ENCODE measurements around the gene BTBD9. TPM values are rescaled to one million over a fixed set of nuclear protein-coding genes. Genes with fewer than 3 reads are reported as not detected.

BTBD9 gene
- polyA plus RNA-seq, 1 experiment, result 5.4 TPM

GRCh38 chr6:38580030-38580429 is 59.7 kb downstream of the BTBD9 start:
- CTCF ChIA-PET, result no interaction called here
- Histone ChIP-seq H3K27me3 (ENCODE audit: control insufficient read depth, insufficient read depth, low read length) (no peaks in the 10 kb centered on the region), H3K36me3 (ENCODE audit: control insufficient read depth, insufficient read depth, low read length) (peaks cover 1% of the 10 kb centered on the region; the same call in 1 of the 2 replicates), H3K4me3 (ENCODE audit: low read depth, low read length) (no peak overlapping the region)
- POLR2A ChIA-PET, result no interaction called here
- no peak for DNase-seq (ENCODE audit: low read depth)
- TF ChIP-seq CTCF (IDR thresholded peaks at IDR 0.05; ENCODE audit: insufficient read depth, low read depth, low read length), result no peak

DNA sequence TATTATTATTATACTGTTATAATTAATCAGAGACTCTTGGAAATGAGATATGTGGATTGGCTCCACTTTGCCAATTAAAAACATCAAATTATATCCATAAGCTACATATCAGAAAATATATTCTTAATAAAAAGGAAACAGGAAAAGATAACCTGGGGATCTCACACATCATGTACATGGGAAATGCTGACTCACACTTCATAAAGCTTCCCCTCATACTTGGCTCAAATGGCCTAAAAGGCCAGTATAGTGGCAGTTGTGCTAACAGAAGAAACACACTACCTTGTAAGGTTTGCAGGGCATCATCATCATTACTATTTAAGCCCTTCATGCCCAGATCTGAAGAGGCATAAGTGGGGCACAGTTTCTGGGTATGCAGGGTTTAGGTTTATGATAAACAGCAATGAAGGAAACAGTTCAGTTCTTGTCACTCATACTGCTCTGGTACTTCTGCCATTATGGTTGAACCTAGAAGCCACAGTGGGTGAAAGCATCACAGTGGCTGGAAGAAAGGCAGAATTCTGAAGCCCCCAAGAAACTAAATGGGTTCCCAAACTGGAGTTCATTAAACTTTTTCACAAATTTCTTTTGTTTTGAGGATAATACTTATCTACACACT is 60.6 kb downstream of the BTBD9 start:
- CTCF ChIA-PET, result interaction anchor here (0.6 kb wide), 1 partner anchor 20 kb away, joined by 3 read pairs; no protein-coding TSS in a partner anchor
- no peak for TF ChIP-seq CTCF (IDR thresholded peaks at IDR 0.05; ENCODE audit: insufficient read depth, low read depth, low read length)
- Histone ChIP-seq H3K27me3 (ENCODE audit: control insufficient read depth, insufficient read depth, low read length) (no peaks in the 10 kb centered on the region), H3K4me3 (ENCODE audit: low read depth, low read length) (no peak overlapping the region), H3K36me3 (ENCODE audit: control insufficient read depth, insufficient read depth, low read length) (peaks cover 1% of the 10 kb centered on the region; the same call in 1 of the 2 replicates)
- DNase-seq (ENCODE audit: low read depth), result no peak
- POLR2A ChIA-PET, result no interaction called here

GRCh38 chr6:38578075-38578474 is 61.7 kb downstream of the BTBD9 start:
- peaks cover 1% of the 10 kb centered on the region; the same call in 1 of the 2 replicates for H3K36me3 ChIP-seq (ENCODE audit: control insufficient read depth, insufficient read depth, low read length)
- ChIA-PET POLR2A (no interaction called here), CTCF (interaction anchor here (0.7 kb wide), 1 partner anchor 74 kb away, joined by 3 read pairs; no protein-coding TSS in a partner anchor)
- no peak for TF ChIP-seq CTCF (IDR thresholded peaks at IDR 0.05; ENCODE audit: insufficient read depth, low read depth, low read length)
- DNase-seq (ENCODE audit: low read depth), result no peak
- no peak overlapping the region for H3K4me3 ChIP-seq (ENCODE audit: low read depth, low read length)
- H3K27me3 ChIP-seq (ENCODE audit: control insufficient read depth, insufficient read depth, low read length), result no peaks in the 10 kb centered on the region

DNA sequence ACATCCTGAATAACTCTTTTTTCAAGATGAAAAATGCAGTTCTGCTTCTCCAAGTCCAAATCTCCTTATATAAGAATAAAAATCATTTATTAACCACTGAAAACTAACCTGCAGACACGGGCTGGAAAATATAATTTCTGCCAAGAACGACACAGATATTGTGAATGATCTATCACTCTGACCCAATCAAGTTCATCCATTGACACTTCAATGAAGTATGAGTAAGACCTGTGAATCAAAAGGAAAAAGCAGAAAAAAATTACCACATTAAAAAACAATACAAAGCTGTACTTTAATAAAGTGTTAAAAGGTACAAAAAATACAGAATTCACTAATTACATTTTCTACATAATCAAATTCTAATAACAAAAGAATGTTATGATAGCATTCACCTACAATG is 62.2 kb downstream of the BTBD9 start:
- CTCF ChIA-PET, result interaction anchor here (0.7 kb wide), 1 partner anchor 74 kb away, joined by 3 read pairs; no protein-coding TSS in a partner anchor
- TF ChIP-seq CTCF (IDR thresholded peaks at IDR 0.05; ENCODE audit: insufficient read depth, low read depth, low read length), result no peak
- no peak overlapping the region for H3K4me3 ChIP-seq (ENCODE audit: low read depth, low read length)

GRCh38 chr6:38573801-38574395 is 65.8 kb downstream of the BTBD9 start:
- no peak for DNase-seq (ENCODE audit: low read depth)
- CTCF ChIA-PET, result no interaction called here
- POLR2A ChIA-PET, result no interaction called here

More for the DNA sequence above, 62.2 kb downstream of the BTBD9 start:
- peaks cover 1% of the 10 kb centered on the region; the same call in 1 of the 2 replicates for H3K36me3 ChIP-seq (ENCODE audit: control insufficient read depth, insufficient read depth, low read length)
- H3K27me3 ChIP-seq (ENCODE audit: control insufficient read depth, insufficient read depth, low read length), result no peaks in the 10 kb centered on the region
- no peak for DNase-seq (ENCODE audit: low read depth)
- POLR2A ChIA-PET, result no interaction called here

More at GRCh38 chr6:38573801-38574395, 65.8 kb downstream of the BTBD9 start:
- no peaks in the 10 kb centered on the region for H3K36me3 ChIP-seq (ENCODE audit: control insufficient read depth, insufficient read depth, low read length)
- no peak for TF ChIP-seq CTCF (IDR thresholded peaks at IDR 0.05; ENCODE audit: insufficient read depth, low read depth, low read length)
- no peak overlapping the region for H3K4me3 ChIP-seq (ENCODE audit: low read depth, low read length)
- no peaks in the 10 kb centered on the region for H3K27me3 ChIP-seq (ENCODE audit: control insufficient read depth, insufficient read depth, low read length)

Data from BJ (cell line).